Measurements from ENCODE around the gene AHDC1.
A peak's percentile ranks its signal among the peaks of the same experiment; 100 is the strongest.
"Not testable (repeated sequence)": the region's sequence is repeated elsewhere in the genome, so short reads cannot be mapped to it uniquely, and the experiment has no call there.

Gene AHDC1

DNA sequence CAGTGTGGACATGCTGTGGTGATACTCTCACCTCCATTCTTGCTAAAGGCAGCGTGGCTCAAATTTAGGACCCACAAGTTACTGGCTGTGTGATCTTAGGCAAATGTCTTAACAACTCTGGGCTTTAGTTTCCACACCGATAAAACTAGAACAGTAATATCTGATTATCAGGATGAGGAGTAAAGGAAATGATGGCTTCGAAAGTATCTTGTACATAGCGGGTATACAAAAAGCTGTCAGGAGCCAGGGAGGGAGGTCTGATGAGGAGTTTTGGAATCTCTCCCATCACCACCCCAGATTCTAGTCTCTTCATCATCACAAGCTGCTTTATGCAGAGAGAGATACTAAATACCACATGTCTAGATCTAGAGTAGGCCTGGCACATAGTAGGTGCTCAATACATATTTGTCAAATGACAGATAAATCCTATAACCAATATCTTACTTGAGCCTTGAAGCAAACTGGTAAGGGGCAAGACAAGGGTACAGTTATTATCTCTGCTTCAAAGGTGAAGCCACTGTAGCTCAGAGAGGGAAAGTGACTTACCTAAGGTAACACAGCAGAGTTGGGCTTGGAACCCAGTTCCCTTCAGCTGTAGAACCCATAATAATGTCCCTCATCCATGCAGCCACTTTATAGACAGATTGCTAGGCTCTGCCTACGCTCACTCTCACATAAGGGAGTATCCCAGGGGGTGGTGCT, 40.6 kb upstream of the AHDC1 start:
- no peaks in the 10 kb centered on the region for H3K9me3 ChIP-seq (replicated peaks; ENCODE audit: insufficient read depth, low read length)
- H3F3A ChIP-seq (ENCODE audit: insufficient read depth, low read length), result no peaks in the 10 kb centered on the region
- H2AFZ ChIP-seq (ENCODE audit: low read length), result no peak overlapping the region
- no peaks in the 10 kb centered on the region for H3K36me3 ChIP-seq (replicated peaks; ENCODE audit: insufficient read depth, low read length)
- H3K4me1 ChIP-seq (ENCODE audit: low read length), result no peaks in the 10 kb centered on the region
- H3K79me2 ChIP-seq (ENCODE audit: low read length), result no peaks in the 10 kb centered on the region
- H3K27me3 ChIP-seq (replicated peaks; ENCODE audit: insufficient read depth, low read length), result no peaks in the 10 kb centered on the region
- H3K4me3 ChIP-seq (ENCODE audit: low read length), result no peak overlapping the region
- DNase-seq, result no peak
- H3K27ac ChIP-seq (ENCODE audit: low read length), result no peak overlapping the region
- H4K20me1 ChIP-seq (ENCODE audit: insufficient read depth, low read length), result no peaks in the 10 kb centered on the region
- no peak overlapping the region for H3K4me2 ChIP-seq (ENCODE audit: low read depth, low read length)
- no peak overlapping the region for H3K9ac ChIP-seq (ENCODE audit: low read length)
- no peaks in the 10 kb centered on the region for H3K9me2 ChIP-seq (replicated peaks; ENCODE audit: insufficient read depth, low read length)
- TF ChIP-seq, protein P1, sequence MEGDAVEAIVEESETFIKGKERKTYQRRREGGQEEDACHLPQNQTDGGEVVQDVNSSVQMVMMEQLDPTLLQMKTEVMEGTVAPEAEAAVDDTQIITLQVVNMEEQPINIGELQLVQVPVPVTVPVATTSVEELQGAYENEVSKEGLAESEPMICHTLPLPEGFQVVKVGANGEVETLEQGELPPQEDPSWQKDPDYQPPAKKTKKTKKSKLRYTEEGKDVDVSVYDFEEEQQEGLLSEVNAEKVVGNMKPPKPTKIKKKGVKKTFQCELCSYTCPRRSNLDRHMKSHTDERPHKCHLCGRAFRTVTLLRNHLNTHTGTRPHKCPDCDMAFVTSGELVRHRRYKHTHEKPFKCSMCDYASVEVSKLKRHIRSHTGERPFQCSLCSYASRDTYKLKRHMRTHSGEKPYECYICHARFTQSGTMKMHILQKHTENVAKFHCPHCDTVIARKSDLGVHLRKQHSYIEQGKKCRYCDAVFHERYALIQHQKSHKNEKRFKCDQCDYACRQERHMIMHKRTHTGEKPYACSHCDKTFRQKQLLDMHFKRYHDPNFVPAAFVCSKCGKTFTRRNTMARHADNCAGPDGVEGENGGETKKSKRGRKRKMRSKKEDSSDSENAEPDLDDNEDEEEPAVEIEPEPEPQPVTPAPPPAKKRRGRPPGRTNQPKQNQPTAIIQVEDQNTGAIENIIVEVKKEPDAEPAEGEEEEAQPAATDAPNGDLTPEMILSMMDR (IDR thresholded peaks at IDR 0.05; ENCODE audit: low read length), result no peak
- TF ChIP-seq EZH2phosphoT487 (IDR thresholded peaks at IDR 0.05; ENCODE audit: low read length) (no peak), EZH2 (optimal IDR thresholded peaks at IDR 0.05; ENCODE audit: low read depth, low read length) (no peak)

DNA sequence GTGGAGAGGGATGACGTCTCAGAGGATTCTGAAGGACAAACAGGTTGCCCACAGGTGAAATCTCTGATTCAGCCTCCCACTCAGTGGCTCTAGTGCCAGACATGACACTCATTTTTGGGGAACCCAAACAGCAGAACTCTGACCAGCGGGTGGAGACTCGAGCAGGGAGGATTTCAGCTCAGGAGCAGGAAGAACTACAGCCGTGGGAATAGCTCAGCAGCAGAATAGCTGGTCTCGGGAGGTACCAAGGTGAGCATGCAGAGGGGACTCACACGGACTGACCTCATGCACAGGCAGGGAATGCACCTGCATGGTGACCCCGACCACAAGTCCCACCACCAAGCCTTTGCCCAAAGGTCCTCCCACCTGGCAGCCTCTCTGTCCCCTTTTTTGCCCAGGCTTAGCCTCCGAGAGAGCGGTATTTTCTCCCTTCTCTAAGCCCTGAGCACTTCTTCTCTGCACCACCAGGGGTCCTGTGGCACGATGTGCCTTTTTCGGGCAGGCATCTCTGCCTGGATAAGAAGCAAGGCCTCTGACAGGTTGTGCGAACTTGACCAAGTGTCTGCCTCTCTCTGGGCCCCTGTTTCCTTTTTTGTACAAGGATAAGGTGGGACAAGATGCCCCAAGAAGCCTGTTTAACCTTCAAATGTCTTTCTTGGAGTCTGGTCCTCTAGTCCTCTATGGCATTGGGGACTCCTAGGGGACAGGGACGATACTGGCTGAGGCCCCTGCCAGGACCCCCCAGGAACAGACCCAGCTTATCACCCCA, 39.8 kb upstream of the AHDC1 start:
- no peaks in the 10 kb centered on the region for H3K27me3 ChIP-seq (replicated peaks; ENCODE audit: insufficient read depth, low read length)
- H3K9ac ChIP-seq (ENCODE audit: low read length), result no peak overlapping the region
- no peaks in the 10 kb centered on the region for H4K20me1 ChIP-seq (ENCODE audit: insufficient read depth, low read length)
- no peaks in the 10 kb centered on the region for H3K9me3 ChIP-seq (replicated peaks; ENCODE audit: insufficient read depth, low read length)
- H2AFZ ChIP-seq (ENCODE audit: low read length), result no peak overlapping the region
- no peak for TF ChIP-seq EZH2 (optimal IDR thresholded peaks at IDR 0.05; ENCODE audit: low read depth, low read length)
- TF ChIP-seq EZH2phosphoT487 (IDR thresholded peaks at IDR 0.05; ENCODE audit: low read length), result no peak
- TF ChIP-seq, protein P1 (IDR thresholded peaks at IDR 0.05; ENCODE audit: low read length), result peak; percentile 77
- no peaks in the 10 kb centered on the region for H3K9me2 ChIP-seq (replicated peaks; ENCODE audit: insufficient read depth, low read length)
- no peaks in the 10 kb centered on the region for H3F3A ChIP-seq (ENCODE audit: insufficient read depth, low read length)
- no peaks in the 10 kb centered on the region for H3K36me3 ChIP-seq (replicated peaks; ENCODE audit: insufficient read depth, low read length)
- no peak overlapping the region for H3K4me3 ChIP-seq (ENCODE audit: low read length)
- no peak overlapping the region for H3K27ac ChIP-seq (ENCODE audit: low read length)
- H3K4me1 ChIP-seq (ENCODE audit: low read length), result no peaks in the 10 kb centered on the region
- no peak overlapping the region for H3K4me2 ChIP-seq (ENCODE audit: low read depth, low read length)
- H3K79me2 ChIP-seq (ENCODE audit: low read length), result no peaks in the 10 kb centered on the region
- DNase-seq, result peak; percentile 63

DNA sequence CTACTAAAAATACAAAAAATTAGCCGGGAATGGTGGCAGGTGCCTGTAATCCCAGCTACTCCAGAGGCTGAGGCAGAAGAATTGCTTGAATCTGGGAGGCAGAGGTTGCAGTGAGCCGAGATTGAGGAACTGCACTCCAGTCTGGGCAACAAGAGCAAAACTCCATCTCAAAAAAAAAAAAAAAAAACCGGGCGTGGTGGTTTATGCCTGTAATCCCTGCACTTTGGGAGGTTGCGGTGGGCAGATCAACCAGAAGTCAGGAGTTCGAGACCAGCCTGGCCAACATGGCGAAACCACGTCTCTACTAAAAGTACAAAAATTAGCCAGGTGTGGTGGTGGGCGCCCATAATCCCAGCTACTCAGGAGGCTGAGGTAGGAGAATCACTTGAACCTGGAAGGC, 36.6 kb upstream of the AHDC1 start:
- H3K79me2 ChIP-seq (ENCODE audit: low read length); H3K9ac ChIP-seq (ENCODE audit: low read length); DNase-seq; H3K27ac ChIP-seq (ENCODE audit: low read length); H3K9me2 ChIP-seq (replicated peaks; ENCODE audit: insufficient read depth, low read length); H3K27me3 ChIP-seq (replicated peaks; ENCODE audit: insufficient read depth, low read length); H3K9me3 ChIP-seq (replicated peaks; ENCODE audit: insufficient read depth, low read length); H3F3A ChIP-seq (ENCODE audit: insufficient read depth, low read length); H3K4me2 ChIP-seq (ENCODE audit: low read depth, low read length); H3K36me3 ChIP-seq (replicated peaks; ENCODE audit: insufficient read depth, low read length); H3K4me3 ChIP-seq (ENCODE audit: low read length); H2AFZ ChIP-seq (ENCODE audit: low read length); H4K20me1 ChIP-seq (ENCODE audit: insufficient read depth, low read length); H3K4me1 ChIP-seq (ENCODE audit: low read length): not testable (repeated sequence)

DNA sequence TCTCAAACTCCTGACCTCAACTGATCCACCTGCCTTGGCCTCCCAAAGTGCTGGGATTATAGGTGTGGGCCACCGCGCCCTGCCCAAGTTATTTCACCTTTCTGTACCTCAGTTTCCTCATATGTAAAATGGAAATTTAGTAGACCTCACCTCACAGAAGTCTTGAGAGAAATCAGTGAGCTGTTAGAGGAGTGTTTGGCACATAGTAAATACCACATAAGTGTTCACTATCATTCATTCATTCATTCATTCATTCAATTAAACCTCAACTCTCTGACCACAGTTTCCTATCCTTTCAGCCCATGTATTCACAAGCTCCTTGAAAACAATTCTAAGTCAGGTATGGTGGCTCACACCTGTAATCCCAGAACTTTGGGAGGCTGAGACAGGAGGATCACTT, 34.9 kb upstream of the AHDC1 start:
- no peaks in the 10 kb centered on the region for H3K36me3 ChIP-seq (replicated peaks; ENCODE audit: insufficient read depth, low read length)
- H3K4me3 ChIP-seq (ENCODE audit: low read length), result no peak overlapping the region
- H4K20me1 ChIP-seq (ENCODE audit: insufficient read depth, low read length), result no peaks in the 10 kb centered on the region
- no peak for DNase-seq
- H3K9me2 ChIP-seq (replicated peaks; ENCODE audit: insufficient read depth, low read length), result no peaks in the 10 kb centered on the region
- TF ChIP-seq, protein P1 (IDR thresholded peaks at IDR 0.05; ENCODE audit: low read length), result no peak
- TF ChIP-seq EZH2phosphoT487 (IDR thresholded peaks at IDR 0.05; ENCODE audit: low read length), result no peak
- TF ChIP-seq EZH2 (optimal IDR thresholded peaks at IDR 0.05; ENCODE audit: low read depth, low read length), result no peak
- no peaks in the 10 kb centered on the region for H3K4me1 ChIP-seq (ENCODE audit: low read length)
- no peak overlapping the region for H3K9ac ChIP-seq (ENCODE audit: low read length)
- no peaks in the 10 kb centered on the region for H3K79me2 ChIP-seq (ENCODE audit: low read length)
- H3K4me2 ChIP-seq (ENCODE audit: low read depth, low read length), result no peak overlapping the region
- peaks cover 13% of the 10 kb centered on the region for H3K27me3 ChIP-seq (replicated peaks; ENCODE audit: insufficient read depth, low read length)
- H2AFZ ChIP-seq (ENCODE audit: low read length), result no peak overlapping the region
- H3F3A ChIP-seq (ENCODE audit: insufficient read depth, low read length), result no peaks in the 10 kb centered on the region
- H3K27ac ChIP-seq (ENCODE audit: low read length), result no peak overlapping the region
- H3K9me3 ChIP-seq (replicated peaks; ENCODE audit: insufficient read depth, low read length), result no peaks in the 10 kb centered on the region

Measured in MM.1S (cell line).